ENCODE data around the gene PPL.
"Not testable (repeated sequence)": the region's sequence is repeated elsewhere in the genome, so short reads cannot be mapped to it uniquely, and the experiment has no call there.

PPL gene

DNA sequence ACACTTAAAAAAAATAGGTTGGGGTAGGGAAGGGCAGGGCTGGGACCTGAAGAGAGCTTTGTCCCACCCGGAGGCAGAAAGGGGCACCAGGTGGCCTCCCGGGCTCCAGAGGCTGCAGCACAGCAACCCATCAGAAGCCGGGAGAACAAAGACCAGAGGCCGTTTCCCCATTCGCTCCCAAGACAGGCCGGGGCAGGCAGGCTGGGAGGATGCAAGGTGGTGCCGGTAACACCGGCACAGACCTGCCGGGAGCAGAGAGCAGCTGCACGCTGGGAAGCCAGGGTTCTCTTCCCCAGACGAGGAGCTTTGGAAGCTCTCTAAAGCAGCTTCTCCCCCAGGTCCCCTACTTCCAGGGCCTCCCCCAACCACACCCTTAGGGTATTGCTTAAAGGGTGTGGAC, 5.6 kb downstream of the PPL start:
- FAIRE-seq = no peak

- FAIRE-seq = not testable (repeated sequence)
Observed at GRCh38 chr16:4929619-4930018, 7.3 kb downstream of the PPL start.

- no peak for FAIRE-seq
Observed at GRCh38 chr16:4928227-4928626, 8.7 kb downstream of the PPL start.

- FAIRE-seq = no peak
Observed at GRCh38 chr16:4927661-4928060, 9.3 kb downstream of the PPL start.

GRCh38 chr16:4926928-4927327, 10.0 kb downstream of the PPL start:
- FAIRE-seq = no peak

- no peak for FAIRE-seq
Observed at GRCh38 chr16:4925791-4926190, 11.2 kb downstream of the PPL start.

GRCh38 chr16:4925293-4925607, 11.7 kb downstream of the PPL start:
- FAIRE-seq = no peak

DNA sequence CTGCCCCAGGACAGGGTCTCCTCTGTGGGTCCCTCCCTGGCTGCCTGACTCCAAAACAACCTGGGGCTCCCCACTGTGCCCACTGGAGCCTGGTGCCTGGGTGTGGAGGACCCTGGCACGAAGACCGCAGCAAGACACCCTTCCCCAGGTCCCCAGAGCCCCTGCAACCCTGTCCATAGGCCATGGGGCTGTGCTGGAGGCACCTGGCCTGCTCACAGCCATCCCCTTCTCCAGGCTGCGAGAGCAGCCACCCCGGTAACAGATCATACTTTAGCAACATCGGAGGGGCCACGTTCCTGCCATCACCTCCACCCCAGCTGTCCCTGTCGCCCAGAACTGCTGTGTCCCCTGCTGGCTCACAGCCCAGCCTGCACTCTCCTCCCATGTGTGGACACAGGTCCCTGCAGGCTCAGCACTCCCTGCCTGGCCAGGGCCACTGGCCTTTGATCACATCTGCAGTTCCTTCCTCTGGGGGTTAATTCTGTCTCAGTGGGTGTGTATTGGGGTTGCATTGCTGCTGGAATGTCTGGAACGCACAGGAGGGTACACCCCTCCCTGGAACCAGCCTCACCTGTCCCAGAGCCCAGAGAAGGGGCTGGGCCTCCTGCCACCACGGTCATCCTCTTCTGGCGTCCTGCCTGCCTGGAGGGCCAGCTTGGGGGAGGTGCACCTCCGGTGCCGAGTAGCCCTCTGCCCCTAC, 12.2 kb downstream of the PPL start:
- no peak for FAIRE-seq

DNA sequence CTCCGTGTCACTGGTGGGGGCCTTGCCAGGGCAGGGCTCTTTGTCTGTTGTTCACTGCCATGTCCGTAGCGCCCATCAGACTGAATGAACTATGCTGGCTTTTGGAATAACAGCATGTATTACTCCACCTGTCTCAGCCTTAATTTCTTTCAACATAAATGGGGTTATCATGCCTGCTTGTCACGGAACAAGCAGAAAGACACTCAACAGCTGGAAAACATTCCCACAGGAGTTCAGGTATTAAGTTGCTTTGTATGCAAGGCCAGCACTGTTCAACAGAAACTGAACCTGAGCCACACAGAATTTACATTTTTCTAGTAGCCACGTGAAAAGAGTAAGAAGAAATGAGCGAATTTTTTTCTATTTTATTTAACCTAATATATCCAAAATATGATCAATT, 13.1 kb downstream of the PPL start:
- FAIRE-seq = no peak

- FAIRE-seq = no peak
Observed at GRCh38 chr16:4922721-4923342, 14.1 kb downstream of the PPL start.

GRCh38 chr16:4920826-4921225, 16.1 kb downstream of the PPL start:
- no peak for FAIRE-seq

DNA sequence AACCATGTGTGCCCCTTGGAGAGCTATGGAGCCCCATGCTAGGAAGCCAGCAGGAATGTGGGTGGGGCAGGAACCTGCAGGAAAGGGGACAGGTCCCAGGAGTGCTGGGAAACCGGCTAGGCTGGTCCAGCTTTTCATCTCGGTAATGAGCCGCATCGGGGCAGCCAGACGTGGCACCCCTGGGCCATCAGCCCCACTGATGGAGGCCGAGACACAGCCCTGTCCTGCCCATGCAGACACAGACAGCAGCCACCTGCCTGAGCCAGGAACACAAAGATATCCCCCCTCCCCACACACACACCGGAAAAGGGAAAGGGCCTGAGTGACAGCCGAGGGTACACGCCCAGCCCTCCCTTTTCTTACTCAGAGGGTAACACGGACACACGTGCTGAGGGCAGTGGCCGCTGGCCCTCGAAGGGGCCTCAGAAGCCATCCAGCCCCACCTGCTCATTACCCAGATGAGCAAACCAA, 18.1 kb downstream of the PPL start:
- FAIRE-seq = no peak

DNA sequence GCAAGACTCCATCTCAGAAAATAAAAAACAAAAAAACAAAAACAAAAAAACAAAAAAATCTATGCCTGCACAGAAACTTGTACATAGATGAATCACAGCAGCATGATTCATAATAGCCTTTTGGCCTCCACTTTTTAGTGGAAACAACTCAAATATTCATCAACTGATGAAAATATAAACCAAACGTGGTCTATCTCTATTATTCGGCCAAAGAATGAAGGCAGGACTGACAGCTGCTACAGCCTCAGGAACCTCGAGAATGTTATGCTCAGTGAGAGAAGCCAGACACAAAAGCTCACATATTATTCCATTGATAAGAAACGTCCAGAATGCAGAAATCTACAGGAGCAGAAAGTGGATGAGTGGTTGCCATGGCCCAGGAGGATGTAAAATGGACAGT, 19.8 kb downstream of the PPL start:
- FAIRE-seq = no peak

DNA sequence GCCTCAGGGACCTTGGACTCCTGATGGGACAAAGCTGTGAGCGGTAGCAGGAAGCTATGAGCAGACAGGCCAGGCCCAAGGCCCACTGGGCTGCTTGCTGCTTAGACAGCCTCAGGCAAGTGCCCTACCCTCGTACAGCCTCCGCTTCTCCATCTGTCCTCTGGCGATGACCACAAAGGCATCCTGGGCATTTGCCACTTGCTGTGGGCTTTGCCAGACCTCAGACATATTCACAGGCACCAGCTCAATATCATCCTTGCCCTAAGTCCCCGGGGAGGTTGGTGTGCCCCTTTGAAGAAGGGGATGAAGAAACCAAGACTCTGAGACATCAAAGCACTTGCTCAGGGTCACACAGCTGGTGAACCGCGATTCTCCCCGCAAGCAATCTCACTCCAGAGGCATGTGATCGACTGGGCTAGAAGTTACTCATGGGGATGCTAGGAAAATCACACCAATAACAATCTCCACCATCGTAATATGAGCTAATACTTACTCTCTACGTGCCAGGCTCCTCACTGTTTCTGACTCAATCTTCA, 21.7 kb downstream of the PPL start:
- FAIRE-seq = no peak

DNA sequence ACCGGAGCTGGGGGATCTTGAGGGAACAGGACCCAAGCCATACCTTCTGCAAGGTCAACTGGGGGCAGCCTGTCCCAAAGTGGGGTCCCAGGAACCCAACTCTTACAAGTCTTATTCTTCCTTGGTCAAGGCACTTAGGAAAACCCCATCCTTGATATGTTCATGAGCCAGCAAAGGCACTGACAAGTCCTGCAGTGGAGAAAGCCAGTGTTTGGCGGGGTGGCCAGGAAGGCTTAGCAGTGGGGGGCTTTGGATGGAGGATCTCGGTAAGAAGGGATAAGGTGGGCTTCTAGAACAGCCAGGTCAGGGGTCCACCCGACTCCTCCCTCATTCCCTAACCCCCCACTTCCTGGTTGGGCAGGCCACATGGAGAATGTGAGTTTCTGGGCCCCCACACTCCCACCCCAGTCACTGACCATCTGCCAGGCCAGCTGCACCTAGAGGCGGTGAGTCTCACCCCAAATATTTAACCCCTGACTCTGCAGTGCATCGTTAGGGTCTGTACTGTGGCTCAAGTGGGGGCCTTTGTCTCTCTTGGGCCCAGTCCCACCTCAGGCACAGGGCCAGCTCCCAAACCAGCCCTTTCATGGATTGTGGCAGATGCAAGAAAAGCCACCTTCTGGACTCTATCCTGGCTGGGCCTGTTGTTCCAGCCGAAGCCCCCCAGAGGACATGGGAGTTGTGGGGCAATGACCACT, 22.3 kb downstream of the PPL start:
- FAIRE-seq = no peak

- no peak for FAIRE-seq
Observed at GRCh38 chr16:4913774-4914525, 23.0 kb downstream of the PPL start.

GRCh38 chr16:4913130-4913773, 23.7 kb downstream of the PPL start:
- no peak for FAIRE-seq

DNA sequence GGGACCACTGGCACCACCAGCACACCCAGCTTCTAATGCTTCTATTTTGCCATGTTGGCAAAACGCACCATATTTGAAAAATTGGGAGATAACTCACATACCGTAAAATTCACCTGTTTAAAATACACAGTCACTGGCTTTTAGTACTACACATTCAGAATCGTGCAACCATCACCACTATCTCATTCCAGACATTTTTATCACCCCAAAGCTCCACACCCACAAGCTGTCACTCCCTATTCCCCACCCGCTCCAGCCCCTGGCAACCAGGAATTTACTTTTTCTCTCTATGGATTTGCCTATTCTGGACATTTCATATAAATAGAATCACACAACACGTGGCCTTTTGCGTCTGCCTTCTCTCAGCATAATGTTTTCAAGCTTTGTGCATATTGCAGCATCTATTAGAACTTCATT, 25.0 kb downstream of the PPL start:
- FAIRE-seq = no peak

DNA sequence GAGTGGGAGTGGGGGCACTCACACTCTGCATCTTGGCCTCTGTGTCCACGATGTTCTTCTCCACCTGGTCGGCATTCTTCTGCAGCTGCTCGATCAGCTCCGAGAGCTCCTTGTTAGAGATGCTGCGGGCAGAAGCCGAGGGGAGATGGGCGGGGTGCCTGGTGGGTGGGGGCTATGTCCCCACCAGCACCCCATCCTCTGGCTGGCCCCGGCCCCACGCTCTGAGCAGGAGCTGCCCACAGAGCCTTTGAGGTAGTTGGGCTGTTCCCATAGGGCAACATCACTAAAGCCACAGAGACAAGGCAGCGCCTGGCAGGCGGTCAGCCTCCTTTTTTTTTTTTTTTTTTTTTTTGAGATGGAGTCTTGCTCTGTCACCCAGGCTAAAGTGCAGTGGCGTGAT, 26.1 kb downstream of the PPL start:
- no peak for FAIRE-seq

DNA sequence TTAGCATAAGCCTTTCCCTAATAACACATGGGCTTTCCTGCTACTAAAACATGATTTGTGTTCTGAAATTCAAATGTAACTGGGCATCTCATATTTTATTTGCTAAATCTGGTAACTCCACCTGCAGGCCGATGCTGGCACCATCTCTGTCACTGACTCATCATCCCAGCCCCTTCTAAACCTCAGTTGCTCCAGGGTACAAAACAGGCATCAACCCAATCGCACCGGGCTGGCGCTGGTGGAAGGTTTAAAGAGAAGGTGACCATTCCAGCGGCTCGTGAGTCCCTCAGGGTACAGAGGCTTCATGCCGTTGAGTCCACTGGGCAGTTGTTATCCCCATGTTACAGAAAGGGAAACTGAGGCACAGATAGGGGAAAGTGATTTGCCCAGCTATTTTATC, 27.1 kb downstream of the PPL start:
- no peak for FAIRE-seq

DNA sequence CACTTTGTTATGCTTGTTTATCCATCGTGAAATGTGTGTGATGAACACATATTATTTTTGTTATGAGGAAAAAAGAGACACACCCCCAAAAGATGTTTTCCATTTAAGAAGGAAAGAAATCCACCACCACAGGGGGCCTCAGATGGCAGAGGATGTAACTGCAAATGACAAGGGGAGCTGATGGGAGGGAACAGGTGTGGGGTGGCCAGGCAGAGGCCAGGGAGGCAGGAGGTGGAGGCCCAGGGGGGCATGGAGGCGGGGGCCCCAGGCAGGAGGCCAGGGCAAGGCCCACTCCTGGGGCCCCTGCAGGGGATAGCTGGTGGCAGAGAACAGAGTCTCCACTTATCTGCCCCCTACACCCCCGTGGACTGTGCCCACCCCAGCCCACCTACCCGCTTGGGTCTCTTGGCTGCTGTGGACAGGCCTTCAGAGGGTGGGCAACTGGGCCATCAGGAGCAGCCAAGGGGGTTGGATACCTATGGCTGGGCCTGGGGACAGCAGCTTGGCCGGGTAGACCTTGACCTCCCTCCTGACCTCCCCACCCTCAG, 28.0 kb downstream of the PPL start:
- FAIRE-seq = no peak

DNA sequence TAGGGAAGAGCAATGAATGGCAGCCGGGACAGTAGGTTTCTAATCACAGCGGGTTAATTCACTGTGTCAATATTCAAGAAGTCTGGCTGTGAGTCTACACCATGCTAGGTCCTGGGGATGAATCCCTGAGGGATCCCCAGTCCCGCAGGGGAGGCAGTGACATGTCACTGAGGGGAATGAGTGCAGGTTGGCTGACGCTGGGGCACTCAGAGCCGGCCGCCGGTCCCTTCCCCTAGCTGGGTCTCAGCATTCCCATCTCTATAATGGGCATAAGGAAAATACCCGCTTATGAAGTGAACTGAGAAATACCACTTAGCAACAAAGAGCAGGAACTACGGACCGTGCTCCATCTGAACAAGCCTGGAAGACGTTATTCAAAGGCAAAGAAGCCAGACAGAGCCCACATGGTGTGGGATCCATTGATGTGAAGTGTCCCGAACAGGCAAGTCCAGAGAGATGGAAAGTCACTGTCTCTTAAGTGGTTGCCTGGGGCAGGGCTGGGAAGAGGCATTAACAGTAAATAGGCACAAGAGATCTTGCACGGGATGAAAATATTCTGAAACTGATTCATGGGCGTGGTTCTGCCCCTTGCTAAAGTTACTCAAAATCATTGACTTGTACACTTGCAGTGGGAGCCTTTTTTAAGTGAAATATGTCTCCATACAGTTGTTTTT, 31.9 kb downstream of the PPL start:
- FAIRE-seq = no peak
